ENCODE data around the gene ZBTB7C.

The ZBTB7C gene

DNA sequence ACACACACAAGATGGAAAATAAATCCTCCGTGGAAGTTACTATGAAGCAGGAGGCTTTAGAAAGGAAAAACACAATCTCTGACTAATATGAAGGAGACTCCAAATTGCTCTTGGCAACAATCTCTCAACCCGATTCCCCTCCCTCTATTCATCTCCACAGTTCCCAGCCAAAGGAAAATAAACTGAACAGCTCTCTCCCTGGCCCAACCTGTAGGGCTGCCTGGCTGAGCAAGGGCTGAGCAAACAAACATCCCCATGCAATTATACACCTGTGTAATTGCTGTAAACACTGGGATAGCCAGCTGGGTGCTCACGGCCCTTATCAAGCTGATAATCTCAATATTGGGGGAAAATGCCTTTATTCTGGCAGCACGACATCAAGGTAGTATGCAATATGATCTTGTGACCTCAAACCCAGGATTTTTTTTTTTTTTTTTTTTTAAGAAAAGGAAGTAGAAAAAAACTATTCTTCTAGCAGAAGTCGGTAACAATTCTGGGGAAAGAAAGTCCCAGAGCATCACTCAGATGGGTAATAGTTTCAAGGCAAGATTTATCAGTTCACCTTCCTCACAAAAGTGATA, 275.4 kb downstream of the ZBTB7C start:
- DNase-seq, result peak; percentile 9

DNA sequence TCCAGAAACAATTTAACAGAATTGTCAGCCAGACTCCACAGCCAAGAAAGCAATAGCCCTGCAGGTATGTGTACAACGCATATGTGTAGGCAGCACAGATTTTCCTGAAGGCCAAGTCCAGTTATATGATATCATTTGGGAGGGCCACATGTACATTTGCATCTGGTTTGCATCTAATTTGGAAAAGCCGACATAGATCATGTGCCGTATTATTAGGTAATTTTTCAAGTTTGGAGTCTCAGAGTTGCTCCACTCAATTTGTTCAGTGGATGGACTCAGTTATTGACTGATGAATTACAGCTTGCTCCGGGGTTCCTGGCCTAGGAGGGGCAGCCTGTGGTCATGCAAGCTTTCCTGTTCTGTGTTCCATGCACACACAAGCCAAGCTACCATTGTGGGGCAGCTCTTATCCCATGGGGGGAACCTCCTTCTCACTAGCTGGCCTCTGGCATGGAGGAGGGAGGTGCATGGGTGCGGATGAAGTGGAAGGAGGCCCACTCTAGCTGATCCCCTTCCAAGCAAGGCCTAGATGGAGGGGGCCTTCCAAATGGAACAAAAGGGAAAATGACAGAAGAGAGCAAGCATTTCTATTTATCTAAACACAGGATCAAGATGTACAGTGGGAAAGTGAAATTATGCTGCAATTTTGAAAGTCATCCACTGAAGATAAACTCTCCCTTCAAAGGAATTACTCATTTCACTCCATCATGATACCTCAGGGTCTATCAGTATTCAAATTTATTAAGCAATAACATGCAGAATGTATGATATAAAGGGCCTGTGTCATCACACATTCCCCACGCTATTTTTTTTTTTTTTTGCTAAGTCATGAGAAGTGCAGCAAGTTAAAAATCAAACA, 276.2 kb downstream of the ZBTB7C start:
- peak; percentile 22 for DNase-seq

- peak; percentile 0 for DNase-seq
Measured at GRCh38 chr18:48131042-48131441, 278.1 kb downstream of the ZBTB7C start.

DNA sequence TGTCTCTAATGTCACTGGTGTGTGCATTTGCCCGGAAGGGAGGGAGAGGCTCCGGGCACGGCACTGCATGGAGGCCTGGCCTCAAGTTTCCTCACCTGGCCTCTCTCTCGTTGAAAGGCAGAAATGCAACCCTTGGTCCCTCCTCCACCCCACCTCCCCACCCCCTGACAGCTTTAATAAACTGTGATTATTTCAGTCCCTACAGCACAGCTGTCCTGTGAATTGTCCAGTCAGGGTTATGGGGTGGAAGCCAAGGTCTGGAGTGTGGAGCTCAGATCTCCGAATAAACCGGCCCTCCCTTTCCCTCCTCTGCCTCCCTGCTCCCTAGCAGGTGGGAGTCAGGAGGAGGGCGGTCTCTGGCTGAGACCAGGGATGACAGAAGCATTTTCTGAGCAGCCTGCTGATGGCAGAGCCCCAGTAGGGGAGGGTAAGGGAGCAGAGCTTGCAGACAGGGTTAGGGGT, 279.5 kb downstream of the ZBTB7C start:
- peak; percentile 31 for DNase-seq

- DNase-seq, result no peak
Measured at GRCh38 chr18:48127606-48128005, 281.6 kb downstream of the ZBTB7C start.

DNA sequence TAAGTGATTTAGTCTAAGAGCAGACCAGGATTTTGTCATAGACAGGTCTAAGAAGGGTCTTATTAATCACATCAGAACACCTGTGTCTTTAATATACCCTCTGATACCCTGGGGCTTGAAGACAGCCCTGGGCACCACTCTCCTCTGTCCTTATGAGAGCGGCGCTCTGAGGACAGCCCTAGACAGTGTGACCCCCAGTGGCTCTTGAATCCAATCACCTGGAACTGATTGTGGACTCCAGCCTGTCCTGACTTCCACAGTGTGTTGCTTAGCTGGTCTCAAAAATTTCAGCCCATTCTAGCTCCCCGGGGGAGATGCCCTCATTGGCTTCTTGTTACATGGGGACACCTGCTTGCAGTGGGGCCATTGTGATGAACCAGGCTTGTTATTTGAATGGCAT, 282.9 kb downstream of the ZBTB7C start:
- no peak for DNase-seq

GRCh38 chr18:48125724-48126123, 283.5 kb downstream of the ZBTB7C start:
- DNase-seq, result no peak

GRCh38 chr18:48124857-48125626, 284.1 kb downstream of the ZBTB7C start:
- DNase-seq, result no peak

DNA sequence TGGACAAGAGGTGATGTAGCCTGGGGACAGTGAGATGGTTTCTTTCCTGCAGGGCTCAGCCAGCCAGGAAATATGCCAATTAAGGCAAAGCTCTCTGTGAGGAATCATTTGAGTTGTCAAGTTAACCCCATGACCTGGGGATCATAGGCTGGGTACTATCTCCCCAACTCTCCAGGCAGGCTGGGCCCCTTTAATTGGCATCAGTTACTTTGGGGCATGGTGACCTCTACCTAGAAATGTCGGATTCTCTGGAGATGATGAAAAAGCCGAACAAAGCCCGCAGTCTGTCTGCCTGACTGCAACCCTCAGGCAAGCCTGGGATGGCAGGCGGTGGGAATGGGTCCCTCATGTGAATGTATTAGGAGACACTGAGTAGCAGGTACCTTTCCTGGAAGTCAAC, 285.2 kb downstream of the ZBTB7C start:
- DNase-seq, result no peak

- no peak for DNase-seq
Measured at GRCh38 chr18:48123324-48123723, 285.9 kb downstream of the ZBTB7C start.

GRCh38 chr18:48122816-48123215, 286.4 kb downstream of the ZBTB7C start:
- peak; percentile 44 for DNase-seq

DNA sequence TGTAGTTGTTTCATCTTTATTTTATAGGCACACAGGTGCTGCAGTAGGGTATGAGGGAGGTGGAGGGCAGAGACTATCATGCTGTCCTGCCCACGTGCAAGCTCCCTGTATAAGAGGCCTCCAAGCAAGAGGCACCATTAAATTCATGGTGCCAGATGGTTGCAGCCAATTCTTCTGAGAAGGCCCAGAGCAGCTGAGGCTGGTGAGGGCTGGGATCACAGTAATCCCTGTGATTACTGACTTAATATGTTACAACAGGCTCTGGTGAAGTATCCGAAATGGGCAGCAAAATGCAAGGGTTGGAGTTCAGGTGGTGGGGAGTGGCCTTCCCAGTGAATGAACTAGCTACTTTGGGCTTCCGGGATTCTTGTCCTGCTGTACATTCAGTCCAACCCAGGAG, 286.8 kb downstream of the ZBTB7C start:
- no peak for DNase-seq

- DNase-seq, result no peak
Measured at GRCh38 chr18:48121752-48122151, 287.4 kb downstream of the ZBTB7C start.

- DNase-seq, result no peak
Measured at GRCh38 chr18:48119204-48119603, 290.0 kb downstream of the ZBTB7C start.

DNA sequence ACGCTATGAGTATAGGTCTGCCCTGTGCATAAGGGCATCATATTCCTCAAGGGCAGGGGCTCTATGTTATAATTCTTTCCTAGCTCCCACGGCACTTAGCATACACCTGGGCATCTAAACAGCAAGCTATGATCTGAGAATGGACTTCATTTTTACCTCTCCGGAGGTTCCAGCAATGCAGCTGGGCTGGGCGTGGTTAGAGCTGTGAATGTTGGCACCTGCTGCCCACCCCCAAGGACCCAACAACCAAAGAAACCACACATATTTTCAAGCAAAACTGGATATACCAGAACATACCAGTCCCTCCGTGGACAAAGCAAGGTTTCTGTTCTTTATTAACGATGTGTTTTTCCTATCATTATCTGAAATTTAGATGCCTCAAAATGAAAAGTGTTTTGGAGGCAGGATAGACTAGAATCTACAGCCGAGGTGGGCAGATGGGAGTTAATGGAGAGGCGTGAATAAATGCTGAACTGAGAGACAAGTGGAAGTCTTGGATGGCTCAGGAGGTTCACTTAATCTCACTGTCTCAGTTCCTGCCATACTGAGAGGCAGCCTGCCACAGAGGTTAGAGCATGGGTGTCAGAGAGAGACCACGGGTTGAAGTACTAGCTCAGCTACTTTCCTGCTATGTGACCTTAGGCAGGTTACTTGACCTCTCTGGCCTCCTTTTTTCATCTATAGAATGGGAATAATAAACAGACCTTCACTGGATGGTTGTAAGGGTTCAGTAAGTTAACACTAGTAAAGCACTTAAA, 292.1 kb downstream of the ZBTB7C start:
- no peak for DNase-seq

- DNase-seq, result no peak
Measured at GRCh38 chr18:48116017-48116416, 293.2 kb downstream of the ZBTB7C start.

DNA sequence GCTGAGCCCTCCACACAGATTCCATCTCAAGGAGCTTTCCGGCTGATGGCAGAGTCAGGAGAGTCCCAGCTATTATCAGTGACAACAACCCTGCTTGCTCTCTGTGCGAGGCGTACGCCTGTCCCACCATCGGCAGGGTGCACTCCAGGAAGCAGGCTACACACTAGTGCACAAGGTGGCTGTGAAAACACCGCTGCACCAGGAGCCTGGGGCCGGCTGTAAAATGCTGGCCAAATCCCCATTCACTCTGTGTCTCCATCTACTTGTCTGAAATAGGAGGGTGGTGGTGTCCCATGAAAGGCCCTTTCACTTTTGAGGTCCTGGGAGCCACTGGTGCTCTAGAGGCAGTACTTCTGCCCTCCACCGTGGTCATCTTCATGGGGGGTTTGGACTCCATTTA, 295.5 kb downstream of the ZBTB7C start:
- no peak for DNase-seq

DNA sequence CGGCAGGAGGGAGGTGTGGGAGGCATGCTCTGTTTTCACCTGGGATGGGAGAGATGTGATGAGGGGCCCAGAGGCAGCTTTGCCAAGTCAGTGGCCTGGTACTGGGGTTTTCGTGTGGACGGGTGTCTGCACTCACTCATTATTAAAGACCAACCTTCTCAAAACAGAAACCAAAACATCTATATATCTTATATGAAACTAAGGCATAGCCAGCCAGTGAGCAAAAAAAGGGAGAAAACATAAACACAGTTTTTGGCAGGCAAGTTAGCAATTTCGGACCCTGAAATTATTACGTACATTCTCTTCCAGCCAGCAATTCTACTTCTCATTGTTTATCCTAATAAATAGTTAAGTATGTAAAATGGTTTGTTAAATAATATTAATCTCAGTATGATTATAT, 297.6 kb downstream of the ZBTB7C start:
- DNase-seq, result no peak

DNA sequence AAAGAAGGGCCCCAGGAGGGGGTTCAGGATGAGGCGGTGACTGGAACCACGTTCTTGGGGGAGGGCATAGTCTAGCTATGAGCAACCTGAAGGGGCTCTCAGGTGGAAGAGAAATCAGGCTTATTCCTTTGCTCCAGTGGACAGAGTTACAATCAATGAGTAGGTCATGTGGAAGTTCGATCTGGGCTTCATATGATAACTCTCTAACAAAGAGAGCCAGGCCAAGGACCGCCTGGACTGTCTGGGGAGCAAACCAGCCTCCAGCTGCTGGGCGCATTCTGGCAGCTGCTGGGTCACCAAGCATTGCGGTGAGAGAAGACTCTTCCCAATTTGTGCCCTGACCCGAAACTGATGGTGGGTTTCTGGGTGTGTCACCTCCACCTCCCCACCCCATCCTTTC, 298.4 kb downstream of the ZBTB7C start:
- no peak for DNase-seq

GRCh38 chr18:48109961-48110493, 299.2 kb downstream of the ZBTB7C start:
- DNase-seq, result no peak

GRCh38 chr18:48108136-48108535, 301.0 kb downstream of the ZBTB7C start:
- DNase-seq, result no peak

DNA sequence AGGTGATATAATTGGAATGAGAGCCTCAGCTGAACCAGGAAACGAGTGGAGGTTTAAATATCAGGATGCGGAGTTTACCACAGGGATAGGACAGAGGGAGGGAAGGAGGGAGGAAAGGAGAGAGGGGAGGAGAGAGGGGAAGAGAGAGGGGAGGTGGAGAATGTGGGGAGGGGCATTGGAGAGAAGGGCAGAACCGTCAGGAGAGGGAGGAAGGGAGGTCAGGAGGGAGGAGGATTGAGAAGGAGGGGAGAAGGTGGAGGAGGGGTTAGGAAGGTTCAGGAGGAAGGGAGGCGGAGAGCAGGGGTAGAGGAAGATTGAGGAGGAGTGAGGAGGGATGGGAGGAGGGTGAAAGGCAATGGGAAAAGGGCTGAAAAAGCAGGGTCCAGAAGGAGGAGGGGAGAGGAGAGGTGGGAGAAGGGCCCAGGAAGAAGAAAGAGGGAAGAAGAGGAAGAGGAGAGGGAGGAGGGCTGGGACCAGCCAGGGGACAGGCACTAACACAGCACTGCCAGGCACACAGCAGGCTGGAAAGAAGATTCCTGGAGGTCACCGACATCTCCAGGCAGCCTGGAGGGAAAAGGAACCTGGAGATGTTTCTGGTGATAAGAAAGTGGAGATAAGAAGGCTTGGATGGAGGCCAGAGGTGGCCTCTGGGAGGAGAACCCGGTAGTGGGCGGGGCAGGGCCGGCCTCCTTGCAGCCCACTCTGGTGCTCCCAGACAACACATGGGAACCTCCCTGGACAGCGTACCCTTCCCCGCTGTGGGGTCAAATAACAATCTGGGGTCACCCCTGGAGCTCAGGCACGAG, 302.0 kb downstream of the ZBTB7C start:
- no peak for DNase-seq
